Measurements from ENCODE around the gene IRF7. TPM values are rescaled to one million over a fixed set of nuclear protein-coding genes. Genes with fewer than 3 reads are reported as not detected.

IRF7 gene
- total RNA-seq, 4 donors from 2014 or later, result 9.0 to 37.7 (median 27.5) TPM

- Histone ChIP-seq H3K4me3 (peak within 1 kb of the TSS in 3 of 4 donors; percentile 3 to 32 (median 6)), H3K9me3 (no peaks in the 10 kb centered on the region), H3K27ac (no peak within 1 kb of the TSS), H3K4me1 (peaks cover 0 to 44% (median 20%) of the 10 kb centered on the region in 4 donors), H3K36me3 (peaks cover 0 to 21% (median 0%) of the 10 kb centered on the region in 3 donors), H3K27me3 (peaks cover 0 to 36% of the 10 kb centered on the region in 2 donors)
- DNase-seq (ENCODE audit: low spot score in 2 of 2), result no peak
- no peak for TF ChIP-seq POLR2A (IDR thresholded peaks at IDR 0.05)
- no peak for TF ChIP-seq CTCF (IDR thresholded peaks at IDR 0.05)
- TF ChIP-seq EP300 (IDR thresholded peaks at IDR 0.05), result no peak
- WGBS, 2 donors, result 6 to 20% methylated on average over 50 to 66 of the region's 100 CpGs
Observed at GRCh38 chr11:636511-637332, 21.0 kb upstream of the IRF7 start, which contains the start of gene DRD4. Gene DRD4 (plus strand): TSS chr11:637269. CDS start chr11:637305, 36 bp downstream.

- DNase-seq (ENCODE audit: low spot score in 2 of 2), result no peak
- Histone ChIP-seq H3K4me1 (peaks cover 0 to 44% (median 20%) of the 10 kb centered on the region in 4 donors), H3K4me3 (no peak overlapping the region), H3K36me3 (peaks cover 0 to 14% (median 0%) of the 10 kb centered on the region in 3 donors), H3K9me3 (no peaks in the 10 kb centered on the region), H3K27me3 (peaks cover 0 to 36% of the 10 kb centered on the region in 2 donors), H3K27ac (no peak overlapping the region)
- TF ChIP-seq CTCF (IDR thresholded peaks at IDR 0.05), result no peak
- TF ChIP-seq EP300 (IDR thresholded peaks at IDR 0.05), result no peak
- TF ChIP-seq POLR2A (IDR thresholded peaks at IDR 0.05), result no peak
- 68% methylated on average over 21 to 22 of the region's 22 CpGs for WGBS, 2 donors
Observed at GRCh38 chr11:635945-636510, 20.3 kb upstream of the IRF7 start.

- TF ChIP-seq EP300 (IDR thresholded peaks at IDR 0.05) (no peak), POLR2A (IDR thresholded peaks at IDR 0.05) (no peak), CTCF (IDR thresholded peaks at IDR 0.05) (no peak)
Observed at GRCh38 chr11:630871-631270, 15.1 kb upstream of the IRF7 start.

GRCh38 chr11:629237-629583 lies 13.5 kb upstream of the IRF7 start:
- peaks cover 0 to 25% of the 10 kb centered on the region in 2 donors for H3K27me3 ChIP-seq
- TF ChIP-seq EP300 (IDR thresholded peaks at IDR 0.05) (no peak), CTCF (IDR thresholded peaks at IDR 0.05) (no peak), POLR2A (IDR thresholded peaks at IDR 0.05) (no peak)
- no peak overlapping the region for H3K4me3 ChIP-seq
- peaks cover 0 to 13% (median 0%) of the 10 kb centered on the region in 3 donors for H3K36me3 ChIP-seq
- H3K27ac ChIP-seq, result no peak overlapping the region
- WGBS, 2 donors, result 61 to 63% methylated on average over 10 of the region's 10 CpGs
- no peak for DNase-seq (ENCODE audit: low spot score in 2 of 2)
- H3K4me1 ChIP-seq, result peaks cover 0 to 16% (median 3%) of the 10 kb centered on the region in 4 donors
- no peaks in the 10 kb centered on the region for H3K9me3 ChIP-seq

More at GRCh38 chr11:630871-631270, 15.1 kb upstream of the IRF7 start:
- Histone ChIP-seq H3K4me1 (peaks cover 0 to 8% (median 3%) of the 10 kb centered on the region in 4 donors), H3K36me3 (peaks cover 0 to 10% (median 0%) of the 10 kb centered on the region in 3 donors), H3K4me3 (no peak overlapping the region), H3K27ac (no peak overlapping the region), H3K27me3 (peaks cover 0 to 10% of the 10 kb centered on the region in 2 donors), H3K9me3 (no peaks in the 10 kb centered on the region)
- 90 to 92% methylated on average over 5 of the region's 5 CpGs for WGBS, 2 donors
- DNase-seq (ENCODE audit: low spot score in 2 of 2), result no peak

GRCh38 chr11:628056-628455 lies 12.3 kb upstream of the IRF7 start:
- Histone ChIP-seq H3K27me3 (peaks cover 0 to 37% of the 10 kb centered on the region in 2 donors), H3K36me3 (peaks cover 0 to 25% (median 0%) of the 10 kb centered on the region in 3 donors), H3K4me1 (peaks cover 0 to 16% (median 3%) of the 10 kb centered on the region in 4 donors), H3K27ac (no peak overlapping the region), H3K4me3 (no peak overlapping the region), H3K9me3 (no peaks in the 10 kb centered on the region)
- 94 to 95% methylated on average over 31 of the region's 31 CpGs for WGBS, 2 donors
- no peak for TF ChIP-seq CTCF (IDR thresholded peaks at IDR 0.05)
- no peak for TF ChIP-seq POLR2A (IDR thresholded peaks at IDR 0.05)
- no peak for TF ChIP-seq EP300 (IDR thresholded peaks at IDR 0.05)
- DNase-seq (ENCODE audit: low spot score in 2 of 2), result no peak

Data from tibial nerve (tissue), 4 donors.